HG03196 (cell line): Measurements from ENCODE around the gene MMEL1.
A peak's percentile ranks its signal among the peaks of the same experiment; 100 is the strongest.
"Not testable (repeated sequence)": the region's sequence is repeated elsewhere in the genome, so short reads cannot be mapped to it uniquely, and the experiment has no call there.

Source experiments
- ATAC-seq: cut with Tn5 transposase; IDR thresholded peaks from one replicate; pipeline ENCODE4 v1.9.1; 2021; ENCODE audit not compliant: unreplicated experiment

MMEL1 gene

GRCh38 chr1:2580691-2581090, 52.1 kb downstream of the MMEL1 start:
- ATAC-seq: no peak

GRCh38 chr1:2578758-2579118, 54.1 kb downstream of the MMEL1 start:
- ATAC-seq: no peak

- peak; percentile 30 for ATAC-seq
These were observed 55.2 kb downstream of the MMEL1 start for GRCh38 chr1:2577565-2578075.

- no peak for ATAC-seq
These were observed 56.8 kb downstream of the MMEL1 start for GRCh38 chr1:2575801-2576663.

- no peak for ATAC-seq
These were observed 58.5 kb downstream of the MMEL1 start for GRCh38 chr1:2574350-2574749.

GRCh38 chr1:2573250-2573920, 59.4 kb downstream of the MMEL1 start:
- ATAC-seq: no peak

GRCh38 chr1:2571348-2571747, 61.5 kb downstream of the MMEL1 start:
- no peak for ATAC-seq

GRCh38 chr1:2570332-2570731, 62.5 kb downstream of the MMEL1 start:
- no peak for ATAC-seq

GRCh38 chr1:2569703-2570102, 63.1 kb downstream of the MMEL1 start:
- ATAC-seq: not testable (repeated sequence)

- ATAC-seq: no peak
These were observed 63.8 kb downstream of the MMEL1 start for GRCh38 chr1:2569060-2569459.

- not testable (repeated sequence) for ATAC-seq
These were observed 64.5 kb downstream of the MMEL1 start for GRCh38 chr1:2568187-2568816.

- no peak for ATAC-seq
These were observed 65.6 kb downstream of the MMEL1 start for GRCh38 chr1:2567083-2567679.

- ATAC-seq: no peak
These were observed 66.4 kb downstream of the MMEL1 start for GRCh38 chr1:2566101-2567045.

GRCh38 chr1:2564815-2565374, 67.9 kb downstream of the MMEL1 start:
- ATAC-seq: no peak

- no peak for ATAC-seq
These were observed 68.6 kb downstream of the MMEL1 start for GRCh38 chr1:2564006-2564814.

GRCh38 chr1:2563205-2563604, 69.6 kb downstream of the MMEL1 start:
- ATAC-seq: no peak

GRCh38 chr1:2561898-2562895, 70.6 kb downstream of the MMEL1 start:
- no peak for ATAC-seq

- ATAC-seq: no peak
These were observed 71.4 kb downstream of the MMEL1 start for GRCh38 chr1:2561446-2561845.
